Rectal smooth muscle tissue (tissue), 1 donor: ENCODE data around the gene M6PR.

ENCODE experiments used
- H3K27ac ChIP-seq: one replicate; pipeline ENCODE4 v1.7.0; 2013; ENCODE audit warnings: low read depth, low read length, inconsistent platforms
- H3K27me3 ChIP-seq: one replicate; pipeline ENCODE4 v1.7.0; 2013; ENCODE audit warnings: low read length; ENCODE audit not compliant: control insufficient read depth, insufficient read depth
- H3K36me3 ChIP-seq: one replicate; pipeline ENCODE4 v1.7.0; 2013; ENCODE audit warnings: low read length; ENCODE audit not compliant: control insufficient read depth, insufficient read depth
- H3K4me1 ChIP-seq: one replicate; pipeline ENCODE4 v1.7.0; 2013; ENCODE audit warnings: low read length; ENCODE audit not compliant: control insufficient read depth, insufficient read depth
- H3K4me3 ChIP-seq: one replicate; pipeline ENCODE4 v1.7.0; 2013; ENCODE audit warnings: low read length
- H3K9ac ChIP-seq: one replicate; pipeline ENCODE4 v1.7.0; 2013; ENCODE audit warnings: low read length

M6PR gene

GRCh38 chr12:8969861-8970411, 20.5 kb upstream of the M6PR start:
- H3K27ac ChIP-seq, result no peak overlapping the region
- H3K36me3 ChIP-seq, result no peaks in the 10 kb centered on the region
- H3K4me3 ChIP-seq, result no peak overlapping the region
- no peak overlapping the region for H3K9ac ChIP-seq
- no peaks in the 10 kb centered on the region for H3K4me1 ChIP-seq
- no peaks in the 10 kb centered on the region for H3K27me3 ChIP-seq

- Histone ChIP-seq H3K36me3 (no peaks in the 10 kb centered on the region), H3K27me3 (no peaks in the 10 kb centered on the region), H3K27ac (no peak overlapping the region), H3K4me1 (no peaks in the 10 kb centered on the region), H3K4me3 (no peak overlapping the region), H3K9ac (no peak overlapping the region)
Observed at GRCh38 chr12:8968761-8969160, 19.3 kb upstream of the M6PR start.

GRCh38 chr12:8960176-8960575, 10.7 kb upstream of the M6PR start:
- Histone ChIP-seq H3K9ac (no peak overlapping the region), H3K36me3 (no peaks in the 10 kb centered on the region), H3K27ac (no peak overlapping the region), H3K27me3 (no peaks in the 10 kb centered on the region), H3K4me1 (no peaks in the 10 kb centered on the region), H3K4me3 (no peak overlapping the region)

GRCh38 chr12:8958066-8958465, 8.6 kb upstream of the M6PR start:
- Histone ChIP-seq H3K4me3 (no peak overlapping the region), H3K27ac (no peak overlapping the region)

GRCh38 chr12:8957561-8957960, 8.1 kb upstream of the M6PR start:
- Histone ChIP-seq H3K9ac (no peak overlapping the region), H3K4me1 (no peaks in the 10 kb centered on the region), H3K36me3 (no peaks in the 10 kb centered on the region), H3K27me3 (no peaks in the 10 kb centered on the region), H3K4me3 (no peak overlapping the region), H3K27ac (no peak overlapping the region)

More at GRCh38 chr12:8958066-8958465, 8.6 kb upstream of the M6PR start:
- no peaks in the 10 kb centered on the region for H3K36me3 ChIP-seq
- no peak overlapping the region for H3K9ac ChIP-seq
- no peaks in the 10 kb centered on the region for H3K27me3 ChIP-seq
- H3K4me1 ChIP-seq, result no peaks in the 10 kb centered on the region

- Histone ChIP-seq H3K36me3 (no peaks in the 10 kb centered on the region), H3K27ac (no peak overlapping the region), H3K4me1 (no peaks in the 10 kb centered on the region), H3K9ac (no peak overlapping the region), H3K27me3 (no peaks in the 10 kb centered on the region), H3K4me3 (no peak overlapping the region)
Observed at GRCh38 chr12:8956772-8957171, 7.3 kb upstream of the M6PR start.

GRCh38 chr12:8956073-8956472, 6.6 kb upstream of the M6PR start:
- H3K4me3 ChIP-seq, result no peak overlapping the region
- no peaks in the 10 kb centered on the region for H3K4me1 ChIP-seq
- H3K36me3 ChIP-seq, result no peaks in the 10 kb centered on the region
- H3K27ac ChIP-seq, result no peak overlapping the region
- no peaks in the 10 kb centered on the region for H3K27me3 ChIP-seq
- no peak overlapping the region for H3K9ac ChIP-seq

GRCh38 chr12:8953773-8954402, 4.4 kb upstream of the M6PR start:
- Histone ChIP-seq H3K27ac (no peak overlapping the region), H3K4me3 (no peak overlapping the region), H3K27me3 (no peaks in the 10 kb centered on the region), H3K4me1 (peaks cover under 1% of the 10 kb centered on the region), H3K9ac (no peak overlapping the region), H3K36me3 (no peaks in the 10 kb centered on the region)

- no peak overlapping the region for H3K9ac ChIP-seq
- H3K4me1 ChIP-seq, result peaks cover 9% of the 10 kb centered on the region
- H3K27me3 ChIP-seq, result no peaks in the 10 kb centered on the region
- H3K4me3 ChIP-seq, result no peak overlapping the region
- no peak overlapping the region for H3K27ac ChIP-seq
- no peaks in the 10 kb centered on the region for H3K36me3 ChIP-seq
Observed at GRCh38 chr12:8951744-8952143, 2.3 kb upstream of the M6PR start.

GRCh38 chr12:8950702-8951478, 1.4 kb upstream of the M6PR start:
- H3K4me1 ChIP-seq, result peaks cover 9% of the 10 kb centered on the region
- H3K27me3 ChIP-seq, result no peaks in the 10 kb centered on the region
- peak overlapping the region; percentile 62 for H3K4me3 ChIP-seq
- H3K9ac ChIP-seq, result peak overlapping the region; percentile 29
- peak overlapping the region; percentile 100 for H3K27ac ChIP-seq
- no peaks in the 10 kb centered on the region for H3K36me3 ChIP-seq

GRCh38 chr12:8950221-8950527, 729 bp upstream of the M6PR start:
- Histone ChIP-seq H3K9ac (peak overlapping the region; percentile 29), H3K4me1 (peaks cover 9% of the 10 kb centered on the region), H3K27ac (peak overlapping the region; percentile 100), H3K4me3 (peak overlapping the region; percentile 62), H3K36me3 (peaks cover 4% of the 10 kb centered on the region), H3K27me3 (no peaks in the 10 kb centered on the region)

GRCh38 chr12:8948701-8949341, 624 bp downstream of the M6PR start:
- H3K9ac ChIP-seq, result peak overlapping the region; percentile 47
- peak overlapping the region; percentile 62 for H3K4me3 ChIP-seq
- H3K27ac ChIP-seq, result peak overlapping the region; percentile 100
- no peaks in the 10 kb centered on the region for H3K27me3 ChIP-seq
- H3K36me3 ChIP-seq, result peaks cover 10% of the 10 kb centered on the region
- H3K4me1 ChIP-seq, result peaks cover 9% of the 10 kb centered on the region
